Smooth muscle cell of the brain vasculature (primary cell): ENCODE measurements around the gene DDX53.
A peak's percentile ranks its signal among the peaks of the same experiment; 100 is the strongest.

Experiments used
- DNase-seq: peaks from one replicate; pipeline ENCODE4 v3.0.0-alpha.2; 2012; ENCODE audit warnings: low read depth, low spot score

Gene DDX53

GRCh38 chrX:22999696-23000223, at the start of gene DDX53:
DDX53 (plus strand) TSS chrX:22999960; CDS start chrX:23000058, 98 bp downstream.
- no peak for DNase-seq

GRCh38 chrX:22950269-22951266, 49.2 kb upstream of the DDX53 start:
- DNase-seq: peak; percentile 47

DNA sequence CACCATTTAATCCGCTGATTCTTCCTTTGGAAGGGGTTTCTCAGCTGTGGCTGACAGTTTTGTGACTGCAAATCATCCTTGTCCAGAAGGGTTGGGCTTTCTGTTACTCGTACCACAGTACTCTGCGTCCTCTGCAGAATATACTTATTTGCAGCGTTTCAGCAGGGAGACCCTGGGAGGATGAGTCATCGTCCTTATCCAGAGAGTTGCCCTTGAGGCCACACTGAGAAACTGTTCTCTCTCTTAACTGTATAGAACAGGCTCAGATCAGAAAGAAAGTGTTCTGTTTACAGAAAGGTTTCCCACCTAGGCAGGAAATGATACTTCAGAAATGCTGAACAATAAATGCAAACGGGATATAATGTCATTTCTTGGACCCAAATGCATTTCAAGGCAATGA, 47.8 kb upstream of the DDX53 start:
- peak; percentile 7 for DNase-seq

GRCh38 chrX:22958250-22958649, 41.5 kb upstream of the DDX53 start:
- no peak for DNase-seq

GRCh38 chrX:22959204-22959920, 40.4 kb upstream of the DDX53 start:
- no peak for DNase-seq

DNA sequence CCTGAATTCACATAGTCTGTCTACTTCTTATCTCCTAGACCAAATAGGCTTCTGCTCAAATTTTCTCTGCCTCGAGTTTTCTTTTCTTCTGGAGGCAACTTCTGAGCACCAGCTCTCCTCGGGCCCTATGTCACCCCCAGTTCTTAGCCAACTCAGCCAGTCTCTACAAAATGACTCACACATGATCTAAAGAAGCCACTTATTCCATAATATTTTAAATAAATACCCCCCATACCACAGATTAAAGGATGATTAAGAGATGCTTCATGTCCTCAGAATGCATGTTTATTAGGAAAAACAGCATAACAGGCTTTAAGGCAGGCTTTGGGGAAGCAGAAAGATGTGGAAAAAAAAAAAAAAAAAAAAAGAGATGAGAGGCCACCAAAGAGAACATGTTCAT, 36.6 kb upstream of the DDX53 start:
- DNase-seq: no peak

DNA sequence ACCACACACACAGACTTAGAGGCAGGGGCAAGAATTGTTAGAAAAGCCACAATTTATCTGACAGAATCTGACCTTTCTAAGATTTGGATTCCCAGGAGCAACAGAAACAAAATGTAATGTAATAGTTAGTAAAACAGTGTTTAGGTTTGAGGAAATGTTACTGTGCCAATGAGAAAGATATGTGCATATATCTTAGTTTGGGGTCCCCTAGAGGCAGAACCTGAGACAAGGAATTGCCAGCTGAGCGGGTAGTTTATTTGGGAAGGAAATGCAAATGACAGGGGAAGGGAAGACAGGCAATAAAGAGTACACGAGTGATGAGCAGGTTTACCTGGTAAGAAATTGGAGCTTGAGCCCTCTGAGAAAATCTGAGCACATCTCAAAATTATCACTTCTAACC, 31.3 kb upstream of the DDX53 start:
- no peak for DNase-seq

DNA sequence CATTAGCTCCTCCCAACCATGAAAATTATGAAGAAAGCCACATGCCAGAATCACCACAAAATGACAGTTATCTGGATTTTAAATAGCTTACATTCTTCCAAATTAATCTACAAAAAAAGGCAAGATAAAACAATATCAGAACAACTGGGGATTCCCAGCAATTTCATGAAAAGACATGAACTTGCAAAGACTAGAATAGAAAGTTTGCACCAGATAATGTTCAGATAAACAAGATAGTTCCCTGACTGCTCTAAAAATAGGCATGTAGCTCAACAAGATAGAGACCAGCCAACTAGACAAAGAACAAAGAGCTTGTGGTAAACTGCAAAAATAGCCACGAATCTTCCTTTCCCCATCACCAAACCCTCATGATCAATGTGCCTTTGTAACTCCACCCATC, 30.3 kb upstream of the DDX53 start:
- DNase-seq: no peak

DNA sequence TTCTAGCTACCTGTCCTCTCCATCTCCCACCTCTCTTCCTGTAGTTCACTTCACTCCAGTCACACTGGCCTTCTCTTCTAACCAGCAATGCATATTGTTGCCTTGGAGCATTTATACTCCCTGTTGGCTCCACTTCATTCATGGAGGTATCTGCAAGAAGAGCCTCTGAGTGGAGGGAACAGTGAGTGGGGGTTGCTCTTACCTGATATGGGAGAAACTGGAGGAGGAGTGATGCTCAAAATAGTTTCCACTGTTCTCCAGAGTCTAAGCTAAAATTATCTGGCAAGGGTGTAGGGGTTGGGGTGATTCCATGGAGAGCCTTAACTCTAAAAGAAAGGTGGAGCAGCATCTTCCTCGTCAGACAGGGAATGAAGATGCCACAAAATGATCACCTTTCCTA, 28.9 kb upstream of the DDX53 start:
- no peak for DNase-seq

- DNase-seq: no peak
Measured at GRCh38 chrX:22974616-22975015, 25.1 kb upstream of the DDX53 start.

DNA sequence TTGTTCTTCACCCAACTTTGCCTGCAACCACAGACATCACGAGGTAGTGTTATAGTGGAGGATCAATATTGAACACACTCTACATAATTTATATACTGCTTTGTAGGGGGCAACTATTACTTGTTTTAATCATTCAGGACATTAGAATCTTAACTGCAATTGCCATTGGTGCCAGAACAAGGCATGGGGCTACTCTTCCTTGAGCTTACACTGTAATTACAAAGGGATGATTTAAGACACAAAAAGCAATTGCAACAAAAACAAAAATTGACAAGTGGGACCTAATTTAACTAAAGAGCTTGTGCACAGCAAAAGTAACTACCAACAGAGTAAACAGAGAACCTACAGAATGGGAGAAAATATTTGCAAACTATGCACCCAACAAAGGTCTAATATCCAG, 24.0 kb upstream of the DDX53 start:
- DNase-seq: no peak

GRCh38 chrX:22985958-22986357, 13.8 kb upstream of the DDX53 start:
- DNase-seq: no peak

- no peak for DNase-seq
Measured at GRCh38 chrX:22987452-22987851, 12.3 kb upstream of the DDX53 start.

- no peak for DNase-seq
Measured at GRCh38 chrX:23003116-23003515, 3.4 kb downstream of the DDX53 start.

GRCh38 chrX:23008431-23009099, 8.8 kb downstream of the DDX53 start:
- no peak for DNase-seq

DNA sequence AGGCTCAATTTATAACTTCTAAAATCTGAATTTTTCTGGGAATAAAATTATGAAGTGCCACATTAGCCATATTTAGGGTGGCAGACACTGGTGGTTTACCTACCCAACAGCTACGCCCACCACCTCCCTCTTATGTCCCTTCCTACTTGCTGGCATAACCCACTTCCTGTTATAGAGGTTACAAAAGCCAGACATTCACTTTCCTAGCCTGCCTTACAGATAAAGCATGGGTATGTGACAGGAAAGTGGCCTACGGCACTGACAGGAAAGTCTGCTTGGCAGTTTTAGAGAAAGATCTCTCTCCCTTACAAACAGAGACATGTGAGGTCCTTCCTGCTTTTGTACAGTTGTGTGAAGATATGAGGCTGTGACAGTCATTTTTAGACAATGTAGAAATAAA, 12.4 kb downstream of the DDX53 start:
- DNase-seq: no peak

- DNase-seq: no peak
Measured at GRCh38 chrX:23012636-23013035, 12.9 kb downstream of the DDX53 start.

DNA sequence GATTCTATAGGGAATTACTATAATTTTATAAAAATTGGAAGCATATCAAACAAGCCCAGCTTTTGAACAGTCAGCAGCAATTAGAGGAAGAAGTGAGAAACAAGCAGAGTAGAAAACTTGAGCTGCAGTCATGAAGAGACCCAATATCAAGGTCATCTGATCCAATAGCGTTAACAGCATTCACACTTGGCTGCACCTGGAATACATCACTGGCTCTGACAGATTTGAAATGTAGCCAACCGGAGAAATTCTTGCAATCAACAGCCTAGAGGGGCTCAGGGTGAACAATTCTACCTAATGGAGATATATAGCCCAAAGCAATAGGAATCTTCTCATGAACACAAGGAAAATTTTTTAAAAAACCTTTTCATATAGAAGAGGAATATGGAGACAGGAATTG, 13.6 kb downstream of the DDX53 start:
- no peak for DNase-seq

DNA sequence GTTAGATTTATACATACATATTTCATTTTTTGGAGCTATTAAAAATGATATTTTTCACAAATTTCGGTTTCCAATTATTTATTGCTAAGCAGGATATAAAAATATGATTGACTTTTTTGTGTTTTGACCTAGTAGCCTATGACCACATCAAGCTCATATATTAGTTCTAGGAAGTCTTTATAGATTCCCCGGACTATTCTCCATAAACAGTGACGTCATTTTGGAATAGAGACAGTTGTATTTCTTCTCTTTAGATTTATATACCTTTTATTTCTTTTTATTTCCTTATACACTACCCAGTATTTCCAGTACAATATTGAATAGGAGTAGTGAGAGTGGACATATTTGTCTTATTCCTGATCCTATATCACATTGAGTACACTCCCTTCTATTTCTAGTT, 31.8 kb downstream of the DDX53 start:
- no peak for DNase-seq

GRCh38 chrX:23035493-23035892, 35.7 kb downstream of the DDX53 start:
- no peak for DNase-seq

- DNase-seq: no peak
Measured at GRCh38 chrX:23046443-23046842, 46.7 kb downstream of the DDX53 start.
